ENCODE results near the gene TMEM273. TPM values are rescaled to one million over a fixed set of nuclear protein-coding genes. Genes with fewer than 3 reads are reported as not detected.

TMEM273 gene, protein sequence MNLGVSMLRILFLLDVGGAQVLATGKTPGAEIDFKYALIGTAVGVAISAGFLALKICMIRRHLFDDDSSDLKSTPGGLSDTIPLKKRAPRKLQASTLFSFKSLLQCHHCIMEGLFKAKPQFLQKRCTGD
- 16.6 TPM for total RNA-seq
- long read RNA-seq, partial matches to known transcripts, result 3 of 12 reads
- long read RNA-seq, other reads (novel, unspliced or antisense), result 6 of 12 reads

DNA sequence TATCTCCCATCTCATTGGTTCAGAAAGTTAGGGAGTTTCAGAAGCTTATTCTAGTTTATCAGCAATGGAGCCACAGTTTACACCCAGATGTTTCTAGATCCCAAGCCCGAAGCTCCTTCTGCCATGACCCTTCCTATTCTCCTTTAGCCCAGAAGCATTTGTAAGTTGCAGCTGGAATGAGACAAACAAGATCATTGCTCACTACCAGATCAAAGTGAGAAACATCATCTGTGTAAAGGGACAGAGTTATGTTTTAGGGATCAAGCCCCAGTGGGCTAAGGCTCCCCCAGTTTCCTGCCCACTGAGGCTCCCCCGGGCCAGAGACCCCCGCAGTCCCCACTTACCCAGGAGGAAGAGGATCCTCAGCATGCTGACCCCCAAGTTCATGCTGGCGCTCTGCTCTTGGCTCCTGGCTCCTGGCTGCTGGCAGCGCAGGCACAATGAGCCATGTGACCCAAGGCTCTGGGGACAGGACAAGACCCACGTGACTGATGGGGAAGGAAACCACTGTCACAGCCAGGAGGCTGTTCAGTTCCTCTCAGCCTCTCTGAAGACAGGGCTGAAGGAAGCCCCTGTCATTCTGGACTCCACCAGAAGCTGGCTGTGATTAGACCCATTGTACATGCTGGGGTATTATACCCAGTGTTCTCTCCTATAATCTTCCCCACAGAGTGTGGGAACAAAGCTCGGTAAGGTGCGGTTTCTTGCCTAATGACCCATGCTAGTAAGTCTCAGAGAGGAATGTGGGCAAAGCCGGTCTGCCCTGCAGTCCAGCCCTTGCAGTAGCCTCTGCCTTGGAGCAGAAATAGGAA lies at the start of gene TMEM273:
TSS of gene TMEM273 (minus strand) at position 442 of the 812 bp plus-strand sequence. CDS start at position 387, 55 bp downstream.
- intact Hi-C loops (cut with DNase I), result no loop called here
- DNase-seq (ENCODE audit: low spot score), result peak; percentile 95

DNA sequence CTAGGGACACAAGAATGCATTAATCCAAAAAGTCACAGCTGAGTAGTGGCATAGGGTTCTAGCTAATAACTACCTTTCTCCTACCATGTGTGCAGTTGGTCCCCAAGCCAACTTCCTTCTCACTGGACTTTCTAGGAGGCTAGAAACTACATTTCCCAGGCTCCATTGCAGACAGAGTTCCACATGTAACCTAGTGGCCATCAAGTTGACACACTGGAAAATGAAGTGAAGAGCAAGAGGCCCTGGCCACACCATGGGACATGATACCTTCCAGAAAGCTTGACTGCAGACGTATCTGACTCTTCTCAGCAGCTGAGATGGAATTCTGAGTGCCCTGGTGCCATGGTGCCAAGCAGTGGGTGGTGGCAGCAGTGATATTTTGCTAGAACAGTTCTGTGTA lies 49.8 kb upstream of the TMEM273 start:
- intact Hi-C loops (cut with DNase I), result no loop called here

DNA sequence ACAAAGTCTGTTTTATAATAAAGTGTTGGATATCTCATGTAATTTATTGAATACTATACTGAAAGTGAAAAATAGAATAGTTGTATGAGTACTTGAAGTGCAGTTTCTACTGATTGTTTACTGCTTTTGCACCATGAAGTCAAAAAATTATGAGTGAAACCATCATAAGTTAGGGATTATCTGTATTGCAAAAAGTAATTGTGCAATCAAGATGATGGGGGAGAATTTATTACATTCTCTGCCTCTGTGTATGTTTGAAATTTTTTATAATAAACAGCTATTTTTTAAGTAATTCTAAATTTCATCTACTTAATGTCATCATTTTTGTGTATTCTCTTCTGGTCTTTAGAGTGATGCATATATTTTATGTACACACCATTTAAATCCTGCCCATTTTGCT lies 47.2 kb upstream of the TMEM273 start:
- intact Hi-C loops (cut with DNase I), result no loop called here

More for the DNA sequence above, 49.8 kb upstream of the TMEM273 start:
- DNase-seq (ENCODE audit: low spot score), result no peak

DNA sequence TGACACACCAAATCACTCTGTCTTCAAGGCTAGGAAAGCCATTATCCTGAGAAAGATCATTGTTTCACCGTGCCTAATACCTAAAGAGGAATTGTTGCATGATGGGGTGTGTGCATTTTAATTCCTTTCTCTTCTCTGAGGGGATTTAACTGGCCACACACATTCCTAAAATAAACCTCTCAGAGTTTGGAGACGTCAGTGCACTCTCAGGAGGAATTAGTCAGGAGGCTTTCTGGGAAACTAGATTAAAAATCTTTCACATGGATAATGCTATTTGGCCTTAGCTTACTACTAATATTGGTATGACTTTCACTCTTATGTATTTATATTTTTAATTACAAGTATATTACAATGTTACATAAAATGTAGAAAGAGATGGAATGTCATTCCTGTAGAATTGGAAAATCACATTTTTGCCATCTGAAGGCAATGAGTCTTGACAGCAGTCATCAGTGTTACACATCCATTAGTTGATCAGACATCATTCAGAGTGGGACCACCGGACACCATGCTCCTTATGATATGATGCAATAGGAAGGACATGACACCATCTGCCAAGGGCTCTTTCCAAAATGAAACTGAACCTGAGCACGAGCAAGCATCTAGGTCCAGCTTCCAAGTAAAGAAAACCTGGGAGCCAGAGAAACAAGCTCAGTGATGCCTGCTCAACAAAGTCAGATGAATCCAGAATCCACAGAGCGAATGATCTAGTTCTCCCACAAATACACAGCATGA lies 43.1 kb upstream of the TMEM273 start:
- intact Hi-C loops (cut with DNase I), result no loop called here
- no peak for DNase-seq (ENCODE audit: low spot score)

More for the DNA sequence above, 47.2 kb upstream of the TMEM273 start:
- DNase-seq (ENCODE audit: low spot score), result no peak

DNA sequence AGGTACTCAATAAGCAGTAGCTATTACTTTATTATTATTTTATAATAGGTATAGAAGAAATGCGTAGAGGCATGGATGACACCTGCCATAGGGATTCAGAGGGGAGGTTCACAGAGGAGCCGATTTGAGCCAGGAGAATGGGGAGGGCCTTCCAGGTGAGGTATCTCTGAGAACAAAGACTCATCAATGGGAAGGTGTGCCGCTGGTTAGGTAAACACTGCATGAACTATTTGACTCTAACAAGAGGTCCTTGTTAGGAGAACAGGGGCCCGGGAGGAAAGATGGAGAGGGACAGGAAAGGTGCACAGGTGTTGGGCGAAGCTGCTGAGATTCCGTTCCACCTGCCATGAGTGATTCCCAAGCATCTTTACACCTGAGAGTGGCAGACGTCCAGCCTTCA lies 41.8 kb upstream of the TMEM273 start:
- no peak for DNase-seq (ENCODE audit: low spot score)
- intact Hi-C loops (cut with DNase I), result no loop called here

DNA sequence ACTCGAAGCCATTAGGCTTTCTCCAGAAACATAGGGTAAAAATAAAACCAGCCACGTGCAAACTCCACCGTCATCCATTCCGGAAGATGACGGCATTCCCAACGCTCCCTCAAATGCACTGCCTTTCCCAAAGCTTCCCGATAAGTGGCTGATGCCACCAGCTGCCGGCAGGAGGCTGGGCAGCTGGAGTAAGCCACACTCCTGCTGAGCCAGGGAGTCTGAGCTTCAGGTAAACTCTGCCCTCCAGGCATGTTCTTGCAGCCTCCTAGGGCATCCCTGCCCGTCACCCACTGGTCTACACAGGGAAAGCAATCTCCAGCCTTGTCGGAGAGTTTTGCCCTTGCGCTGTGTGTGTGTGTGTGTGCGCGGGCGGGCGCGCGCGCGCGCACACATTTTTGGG lies 40.5 kb upstream of the TMEM273 start:
- DNase-seq (ENCODE audit: low spot score), result no peak
- intact Hi-C loops (cut with DNase I), result loop anchor here (5.0 kb wide), 1 partner anchor 69 kb away; the partner anchor contains the start of gene C10orf71

DNA sequence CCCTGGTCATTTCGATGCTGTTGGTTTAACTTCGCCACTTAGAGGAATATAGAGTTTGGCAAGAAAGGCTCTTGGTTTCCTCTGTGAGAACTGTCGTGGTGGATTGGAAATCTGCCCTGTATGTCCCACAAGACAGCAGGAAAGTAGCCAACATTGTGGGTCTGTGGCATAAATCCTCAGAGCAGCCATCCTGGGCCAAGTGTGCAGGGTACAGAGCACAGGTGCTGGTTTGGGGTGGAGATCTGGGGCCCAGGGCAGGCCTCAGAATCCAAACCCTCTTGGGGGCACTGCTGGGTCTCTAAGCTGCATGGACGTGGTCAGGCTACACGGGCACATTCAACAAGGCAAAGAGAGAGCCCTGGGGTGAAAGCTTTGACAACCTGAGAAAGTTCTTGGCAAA lies 39.2 kb upstream of the TMEM273 start:
- intact Hi-C loops (cut with DNase I), result loop anchor here (5.0 kb wide), 1 partner anchor 70 kb away; the partner anchor contains the start of gene C10orf71
- no peak for DNase-seq (ENCODE audit: low spot score)

DNA sequence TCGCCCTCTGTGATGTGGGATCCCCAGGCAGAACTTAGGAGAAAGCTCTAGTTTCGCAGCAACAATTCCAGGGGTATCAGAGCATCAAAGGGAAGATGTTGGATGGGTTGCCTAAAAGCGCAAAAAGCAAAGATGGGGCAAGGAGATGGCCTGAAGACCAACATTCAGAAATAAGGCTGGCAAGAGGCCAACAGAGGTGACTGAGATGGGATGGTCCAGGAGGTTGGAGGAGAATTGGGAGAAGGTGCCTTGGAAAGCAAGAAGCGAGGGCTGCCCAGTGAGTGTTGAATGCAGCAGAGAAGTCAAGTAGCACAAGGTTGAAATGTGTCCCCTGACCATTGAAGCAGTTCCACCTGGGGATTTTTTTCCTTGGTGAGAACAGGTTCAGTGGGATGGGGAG lies 38.4 kb upstream of the TMEM273 start:
- intact Hi-C loops (cut with DNase I), result loop anchor here (5.0 kb wide), 1 partner anchor 71 kb away; the partner anchor contains the start of gene C10orf71
- DNase-seq (ENCODE audit: low spot score), result no peak

DNA sequence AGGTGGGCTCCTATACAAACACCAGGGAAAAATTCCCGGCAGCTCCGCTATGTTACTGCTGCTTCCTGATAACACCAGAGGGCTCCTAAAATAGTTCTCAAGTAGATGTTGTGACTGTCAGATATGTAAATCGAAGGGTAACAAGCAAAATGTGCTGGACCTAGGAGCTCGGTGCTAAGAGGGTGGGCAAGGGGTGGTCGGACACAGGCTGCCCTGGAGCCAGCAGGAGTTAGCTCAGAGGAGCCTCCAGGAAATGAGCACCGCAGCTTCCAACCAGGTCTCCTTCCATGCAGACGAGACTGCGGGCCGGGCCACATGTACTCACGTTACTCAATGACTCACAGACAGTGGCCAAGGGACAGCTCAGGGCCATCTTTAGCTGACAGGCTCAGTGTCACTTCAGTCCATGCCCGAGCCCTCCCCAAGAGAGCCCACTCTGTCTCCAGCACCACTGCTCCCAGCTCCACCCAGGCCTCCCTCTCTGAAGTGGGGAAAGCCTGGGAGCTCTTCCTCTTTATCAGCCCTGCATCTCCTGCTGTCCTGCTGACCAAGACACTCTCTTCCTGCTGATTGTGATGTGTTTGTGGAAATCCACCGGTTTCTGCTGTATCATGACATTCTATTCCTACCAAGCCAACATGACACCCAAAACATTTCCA lies 37.2 kb upstream of the TMEM273 start:
- intact Hi-C loops (cut with DNase I), result loop anchor here (5.0 kb wide), 1 partner anchor 72 kb away; the partner anchor contains the start of gene C10orf71
- DNase-seq (ENCODE audit: low spot score), result no peak

DNA sequence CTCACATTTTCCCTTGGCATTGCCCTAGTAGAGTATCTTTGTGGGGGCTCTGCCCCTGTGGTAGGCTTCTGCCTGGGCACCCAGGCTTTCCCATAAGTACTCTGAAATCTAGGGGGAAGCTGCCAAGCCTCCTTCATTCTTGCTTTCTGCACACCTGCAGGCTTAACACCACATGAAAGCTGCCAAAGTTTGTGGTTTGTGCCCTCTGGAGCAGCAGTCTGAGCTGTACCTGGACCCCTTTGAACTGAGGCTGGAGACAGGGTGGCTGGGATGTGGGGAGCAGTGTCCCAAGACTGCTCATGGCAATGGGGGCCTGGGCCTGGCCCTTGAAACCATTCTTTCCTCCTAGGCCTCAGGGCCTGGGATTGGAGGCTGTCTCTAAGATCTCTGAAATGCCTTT lies 35.0 kb upstream of the TMEM273 start:
- no peak for DNase-seq (ENCODE audit: low spot score)

DNA sequence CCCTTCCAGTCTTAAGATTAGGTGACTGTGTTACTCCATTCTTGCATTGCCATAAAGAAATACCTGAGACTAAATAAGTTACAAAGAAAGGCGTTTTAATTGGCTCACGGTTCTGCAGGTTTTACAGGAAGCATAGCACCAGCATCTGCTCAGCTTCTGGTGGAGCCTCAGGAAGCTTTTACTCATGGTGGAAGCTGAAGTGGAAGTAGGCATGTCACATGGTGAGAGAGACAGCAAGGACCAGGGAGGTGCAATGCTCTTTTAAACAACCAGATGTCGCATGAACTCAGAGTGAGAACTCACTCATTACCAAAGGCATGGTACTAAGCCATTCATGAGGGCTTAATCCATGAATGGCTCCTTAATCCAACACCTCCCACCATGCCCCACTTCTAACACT lies 34.0 kb upstream of the TMEM273 start:
- intact Hi-C loops (cut with DNase I), result no loop called here
- DNase-seq (ENCODE audit: low spot score), result no peak

More for the DNA sequence above, 35.0 kb upstream of the TMEM273 start:
- intact Hi-C loops (cut with DNase I), result no loop called here

DNA sequence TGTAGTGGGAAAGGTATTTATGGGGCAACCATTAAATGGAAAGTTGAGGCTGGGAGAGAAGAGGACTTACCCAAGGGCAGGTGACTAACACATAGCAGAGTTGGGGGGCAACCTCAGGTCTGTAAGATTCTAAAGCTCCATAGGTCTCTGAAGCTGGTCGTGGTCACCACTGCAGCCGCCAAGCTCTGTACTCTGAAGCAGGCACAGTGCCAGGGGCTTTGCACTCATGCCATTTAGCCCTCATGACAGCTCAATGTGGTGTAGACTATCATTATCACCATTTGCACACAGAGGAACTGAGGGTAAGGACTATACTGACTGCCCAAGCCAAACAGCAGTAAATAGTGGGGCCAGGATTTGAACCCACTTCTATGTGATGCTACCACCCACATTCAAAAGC lies 32.5 kb upstream of the TMEM273 start:
- DNase-seq (ENCODE audit: low spot score), result no peak
- intact Hi-C loops (cut with DNase I), result no loop called here

DNA sequence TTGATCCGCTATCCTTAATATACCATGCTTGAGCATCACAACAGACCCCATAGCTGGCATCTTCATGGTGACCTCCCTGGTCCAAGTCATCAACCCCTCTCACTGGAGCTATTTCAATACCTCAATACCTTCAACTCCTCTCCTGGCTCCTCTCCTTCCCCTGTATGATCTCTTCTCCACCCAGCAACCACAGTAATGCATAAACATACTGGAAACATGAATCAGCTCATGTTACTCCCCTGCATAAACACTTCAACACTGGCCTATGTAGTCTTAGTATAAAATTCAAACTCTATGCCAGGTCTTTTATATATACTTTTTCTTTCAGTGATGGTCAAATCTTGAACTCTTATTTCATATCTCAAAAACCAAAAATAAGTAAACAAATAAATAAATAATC lies 31.8 kb upstream of the TMEM273 start:
- intact Hi-C loops (cut with DNase I), result no loop called here
- no peak for DNase-seq (ENCODE audit: low spot score)

DNA sequence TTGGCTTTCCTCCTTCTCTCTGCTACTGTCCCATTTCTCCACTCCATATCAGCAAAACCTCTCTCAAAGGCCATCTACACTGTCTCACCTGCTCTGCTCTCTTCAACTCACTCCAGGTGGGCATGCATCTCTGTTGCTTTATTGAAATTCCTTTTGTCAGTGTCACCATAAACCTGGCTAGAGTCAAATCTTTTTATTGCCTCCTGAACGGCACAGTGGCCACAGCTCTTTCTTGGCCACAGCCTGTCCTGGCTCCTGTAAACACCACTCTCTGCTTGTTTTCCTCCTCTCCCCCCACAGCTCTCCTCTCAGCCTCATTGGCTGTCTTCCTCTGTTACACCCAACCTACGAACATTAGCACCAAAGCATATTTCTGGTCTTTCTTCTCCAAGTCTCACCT lies 31.1 kb upstream of the TMEM273 start:
- no peak for DNase-seq (ENCODE audit: low spot score)
- intact Hi-C loops (cut with DNase I), result no loop called here

DNA sequence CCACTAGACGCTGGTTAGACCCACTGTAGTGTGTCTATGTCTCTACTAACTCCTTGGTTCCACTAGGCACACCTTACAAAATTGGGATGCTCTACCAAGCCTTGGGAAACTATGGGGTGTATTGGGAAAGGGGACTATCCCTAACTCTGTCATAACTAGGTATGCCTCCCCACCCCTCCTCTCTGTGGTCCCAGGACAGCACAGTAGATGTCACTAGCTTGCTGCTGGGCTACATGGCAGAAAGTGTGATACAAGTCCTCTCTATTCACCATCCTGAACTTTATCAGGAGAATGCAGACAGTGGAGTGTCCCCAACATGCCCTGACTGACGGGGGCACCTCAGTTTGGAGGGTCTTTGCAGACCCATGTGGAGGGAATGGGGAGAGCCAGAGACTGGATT lies 30.3 kb upstream of the TMEM273 start:
- intact Hi-C loops (cut with DNase I), result no loop called here
- no peak for DNase-seq (ENCODE audit: low spot score)

DNA sequence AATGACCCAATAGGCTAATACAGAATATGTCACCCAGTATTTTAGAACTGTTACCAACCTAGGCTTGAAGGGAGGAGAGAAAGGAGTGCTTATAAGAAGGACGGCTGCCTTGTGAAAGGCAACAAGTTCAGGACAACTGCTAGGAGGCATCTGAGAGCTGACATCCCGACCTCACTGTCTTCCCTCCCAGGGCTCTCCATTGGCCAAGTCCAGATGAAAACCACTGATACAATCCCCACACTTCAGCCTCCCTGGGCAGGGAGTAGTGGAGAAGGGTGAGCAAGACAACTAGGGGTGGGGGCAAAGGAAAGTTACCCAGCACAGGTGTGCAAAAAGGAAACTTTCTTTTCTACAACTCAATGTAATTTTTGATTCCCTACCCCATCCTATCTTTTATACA lies 29.5 kb upstream of the TMEM273 start:
- intact Hi-C loops (cut with DNase I), result no loop called here
- no peak for DNase-seq (ENCODE audit: low spot score)

DNA sequence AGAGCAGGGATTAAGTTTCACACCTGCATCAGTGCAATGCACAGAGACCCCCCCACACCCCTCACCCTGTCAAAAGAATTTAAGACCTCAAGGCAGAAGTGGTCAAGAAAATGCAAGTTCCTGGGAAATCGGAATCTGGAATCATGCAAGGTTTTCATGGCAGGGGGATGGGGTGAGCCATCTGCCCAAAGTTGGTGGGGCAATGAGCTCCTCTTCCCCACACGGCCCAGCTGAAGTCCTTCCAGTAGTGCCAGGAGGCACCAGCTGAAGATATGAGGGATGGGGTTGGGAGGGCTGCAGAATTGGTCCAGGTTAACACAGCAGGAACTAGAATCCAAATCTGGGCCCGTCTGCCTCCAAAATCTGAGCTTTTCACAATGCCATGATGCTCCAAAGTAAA lies 25.0 kb upstream of the TMEM273 start:
- DNase-seq (ENCODE audit: low spot score), result no peak
- intact Hi-C loops (cut with DNase I), result no loop called here

DNA sequence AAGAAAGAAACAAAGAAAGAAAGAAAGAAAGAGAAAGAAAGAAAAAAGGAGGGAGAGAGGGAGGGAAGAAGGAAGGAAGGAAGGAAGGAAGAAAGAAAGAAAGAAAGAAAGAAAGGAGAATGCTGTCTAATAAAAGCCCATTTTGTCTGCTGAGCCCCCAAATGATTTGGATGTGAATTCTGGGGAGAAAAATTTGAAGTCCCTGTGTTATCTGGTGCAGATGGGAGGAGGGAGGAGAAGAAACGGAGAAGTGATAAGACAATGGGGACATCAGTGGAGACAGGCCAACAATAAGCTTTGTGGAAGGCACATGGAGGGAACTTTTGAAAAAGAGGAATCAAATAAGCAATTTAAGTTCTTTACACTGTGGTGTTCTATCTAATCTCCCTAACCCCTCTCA lies 24.6 kb upstream of the TMEM273 start:
- no peak for DNase-seq (ENCODE audit: low spot score)
- intact Hi-C loops (cut with DNase I), result no loop called here

DNA sequence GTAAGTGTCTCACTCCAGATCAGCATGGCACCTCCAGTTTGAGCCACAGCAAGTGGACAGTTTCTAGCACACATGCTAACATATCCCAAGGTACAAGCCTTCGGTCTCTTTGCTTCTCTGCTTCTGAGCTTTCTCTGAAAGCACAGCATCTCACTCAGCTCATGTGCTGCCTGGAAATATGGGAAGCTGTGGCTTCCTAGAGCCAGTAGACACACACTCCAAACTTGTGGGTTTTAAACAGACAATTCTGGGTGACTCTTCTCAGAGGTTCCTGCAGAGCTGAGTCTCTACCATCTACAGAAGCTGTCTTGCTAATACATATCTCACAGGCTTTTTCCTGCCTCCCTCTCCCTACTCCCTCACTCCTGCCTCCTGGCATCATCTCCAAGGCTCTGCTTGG lies 23.9 kb upstream of the TMEM273 start:
- no peak for DNase-seq (ENCODE audit: low spot score)
- intact Hi-C loops (cut with DNase I), result no loop called here

DNA sequence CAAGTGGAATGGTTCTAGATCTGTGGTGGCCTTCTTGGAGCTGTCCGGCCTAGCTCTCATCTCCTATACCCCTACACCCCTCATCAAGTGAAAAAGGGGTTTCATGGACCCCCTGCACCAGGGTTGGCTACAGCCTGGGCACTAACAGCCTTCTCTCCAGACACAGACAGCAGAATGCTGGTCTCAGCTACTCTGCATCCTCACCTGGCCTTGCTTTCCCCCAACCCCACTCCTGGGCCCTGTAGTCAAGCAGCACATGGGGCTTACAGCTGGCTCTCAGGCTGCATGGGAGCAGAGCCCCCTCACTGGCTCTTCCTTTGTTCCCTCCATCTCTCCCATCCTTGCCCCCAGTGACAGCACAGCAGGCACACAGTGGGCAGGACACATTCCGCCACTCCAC lies 20.8 kb upstream of the TMEM273 start:
- no peak for DNase-seq (ENCODE audit: low spot score)
- intact Hi-C loops (cut with DNase I), result no loop called here

All from cardiac septum (tissue), 1 donor.